NCI-H1930 (cell line): Measurements from ENCODE around the gene PPA2.
"Not testable (repeated sequence)": the region's sequence is repeated elsewhere in the genome, so short reads cannot be mapped to it uniquely, and the experiment has no call there.

ENCODE experiments used
- DNase-seq, 2 experiments: peaks; one replicate each; lab custom pipeline; 2025; lab: John Stamatoyannopoulos, UW

Gene PPA2

DNA sequence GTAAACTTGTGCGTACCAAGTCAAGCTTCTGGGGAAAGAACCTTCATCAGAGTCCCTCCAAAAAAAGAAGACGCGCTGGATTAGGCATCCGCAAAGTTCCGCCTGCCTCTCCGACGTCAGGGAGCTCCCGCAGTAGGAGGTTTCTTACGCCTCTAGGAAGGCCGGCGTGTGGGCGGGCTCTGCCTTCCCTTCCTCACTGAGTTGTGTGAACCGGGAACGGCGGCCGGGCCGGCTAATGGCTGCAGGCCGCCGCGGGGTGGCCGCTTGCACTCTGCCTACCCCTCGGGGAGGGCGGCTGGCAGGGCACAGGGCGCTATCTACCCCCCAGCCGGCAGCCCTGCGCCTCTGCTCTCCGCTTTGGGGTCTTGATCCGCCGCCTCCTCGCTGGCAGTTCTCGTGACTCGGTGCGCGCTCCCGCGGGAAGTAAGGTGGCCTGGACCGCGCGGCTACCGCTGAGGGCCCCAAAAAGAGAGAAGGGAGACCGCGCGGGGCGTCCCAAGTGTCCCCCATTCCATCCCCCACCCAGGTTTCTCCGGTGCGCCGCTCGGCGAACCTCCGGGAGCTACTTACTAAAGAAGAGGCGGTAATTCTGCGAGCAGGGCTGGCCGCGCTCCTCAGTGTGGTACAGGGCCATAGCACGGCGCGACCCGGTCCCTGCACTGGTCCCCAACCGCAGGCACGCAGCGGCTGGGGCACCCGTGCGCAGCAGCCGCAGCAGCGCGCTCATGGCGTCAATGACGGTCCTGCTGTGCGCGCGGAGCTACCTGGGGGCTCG is at the start of gene PPA2:
Gene PPA2 (minus strand): TSS at position 739 of the 775 bp plus-strand sequence. CDS start 12 bp downstream, at position 727.
- peak; percentile 39 to 43 for DNase-seq

DNA sequence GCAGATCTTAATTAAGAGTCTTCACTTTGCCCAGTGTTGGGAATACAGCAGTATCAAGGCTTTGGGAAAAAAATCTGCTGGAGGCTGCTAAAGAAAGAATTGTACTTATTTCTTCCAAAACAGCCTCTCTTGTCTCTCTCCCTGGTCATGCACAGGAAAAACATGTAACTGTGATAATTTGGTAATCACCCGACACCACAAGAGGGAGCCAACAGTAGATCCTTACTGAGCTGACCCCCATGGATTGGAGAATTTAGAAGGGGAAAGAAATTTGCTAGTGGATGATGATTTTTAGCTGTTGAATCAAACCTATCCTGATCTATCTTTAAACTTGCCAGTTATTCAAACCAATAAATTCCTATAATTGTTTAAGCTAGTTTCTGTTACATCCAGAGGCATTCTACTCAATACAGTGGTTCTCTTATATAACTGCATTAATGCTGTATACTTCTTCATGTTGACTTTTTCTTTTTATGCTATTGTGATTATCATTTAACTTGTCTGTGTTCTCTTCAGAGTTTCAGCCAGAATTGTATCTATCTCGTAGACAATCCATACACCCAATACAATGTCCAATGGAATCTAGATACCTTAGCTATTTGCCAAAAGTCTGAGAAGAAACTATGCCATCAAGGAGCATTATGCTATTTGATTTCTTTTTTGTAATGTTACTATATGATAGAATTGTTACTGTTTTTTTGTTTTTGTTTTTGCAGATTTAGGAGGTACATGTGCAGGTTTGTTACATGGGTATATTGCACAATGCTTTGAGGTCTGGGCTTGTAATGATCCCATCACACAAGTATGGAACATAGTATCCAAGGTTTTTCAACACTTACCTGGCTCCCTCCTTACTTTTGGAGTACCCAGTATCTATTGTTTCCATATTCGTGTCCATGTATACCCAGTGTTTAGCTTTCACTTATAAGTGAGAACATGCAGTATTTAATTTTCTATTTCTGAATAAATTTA is 47.2 kb upstream of the PPA2 start:
- no peak for DNase-seq

DNA sequence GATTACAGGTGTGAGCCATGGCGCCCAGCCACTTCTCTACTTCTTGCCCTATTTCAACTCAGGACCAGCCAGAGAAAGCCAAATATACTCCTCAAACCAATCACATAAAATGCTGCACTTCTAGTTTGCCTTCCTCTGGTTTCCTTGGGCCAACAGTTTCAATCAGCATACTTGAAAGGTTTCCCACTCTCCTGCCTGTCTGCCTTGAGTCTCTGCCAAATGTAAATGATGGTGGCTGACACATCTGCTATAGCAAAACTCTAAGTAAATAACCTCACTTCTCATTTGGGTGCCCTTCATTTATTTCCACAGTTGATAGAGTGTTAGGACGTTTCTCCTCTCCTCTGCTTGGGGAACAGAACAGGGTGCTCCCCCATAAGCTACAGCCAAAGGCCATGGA is 36.4 kb upstream of the PPA2 start:
- no peak for DNase-seq

- DNase-seq, result no peak
Observed at GRCh38 chr4:105509714-105510113, 35.9 kb upstream of the PPA2 start.

DNA sequence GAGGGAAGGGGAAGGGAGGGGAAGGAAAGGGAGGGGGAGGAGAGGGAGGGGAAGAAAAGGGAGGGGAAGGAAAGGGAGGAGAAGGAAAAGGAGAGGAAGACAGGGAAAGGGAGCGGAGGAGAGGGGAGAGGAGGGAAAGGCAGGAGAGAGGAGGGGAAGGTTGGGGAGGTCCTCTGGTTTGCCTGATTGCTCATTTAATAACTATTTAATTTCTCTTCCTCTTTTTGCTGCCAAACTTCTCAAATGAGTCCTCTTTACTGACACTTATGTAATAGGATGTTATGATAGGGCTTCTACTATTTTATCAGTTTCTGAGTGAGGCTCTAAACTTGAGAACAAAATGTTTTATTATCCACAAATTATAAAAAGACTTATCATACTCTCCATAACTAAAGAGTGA is 35.4 kb upstream of the PPA2 start:
- DNase-seq, result no peak

DNA sequence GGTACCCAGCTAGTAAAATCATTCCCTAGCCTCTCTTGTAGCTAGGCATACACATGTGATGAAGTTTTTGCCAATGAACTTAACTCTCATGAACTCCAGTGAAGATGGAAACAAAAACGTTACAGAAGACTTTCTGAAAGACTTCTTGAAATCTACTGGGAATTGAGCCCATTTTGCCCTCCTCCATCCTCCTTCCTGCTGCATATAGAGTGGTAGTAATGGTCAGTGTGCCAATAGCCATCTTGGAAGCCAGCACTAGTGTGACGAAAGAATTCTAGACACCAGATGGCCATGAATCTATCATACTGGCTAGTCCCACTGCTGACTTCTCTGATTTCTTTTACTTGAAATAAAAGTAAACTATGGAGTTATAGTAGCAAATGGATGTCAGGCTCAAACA is 30.9 kb upstream of the PPA2 start:
- no peak for DNase-seq

DNA sequence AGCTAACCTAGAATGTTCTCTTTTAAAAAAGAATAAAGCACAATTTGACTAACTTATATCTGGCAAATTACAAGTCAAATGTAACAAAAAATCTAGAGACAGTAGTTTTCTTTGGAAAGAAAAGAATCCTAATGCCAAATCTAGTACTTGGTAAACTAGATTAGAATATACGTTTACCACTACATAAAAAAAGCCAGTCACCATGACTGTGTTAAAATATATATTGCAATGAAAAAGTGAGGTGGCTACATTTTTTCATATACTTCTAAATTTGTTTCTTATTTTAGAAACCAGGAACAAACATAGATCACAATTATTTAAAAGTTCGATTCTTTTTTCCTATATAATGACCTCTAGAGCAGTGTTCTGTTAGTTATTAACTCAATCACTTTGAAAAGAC is 29.6 kb upstream of the PPA2 start:
- no peak for DNase-seq

DNA sequence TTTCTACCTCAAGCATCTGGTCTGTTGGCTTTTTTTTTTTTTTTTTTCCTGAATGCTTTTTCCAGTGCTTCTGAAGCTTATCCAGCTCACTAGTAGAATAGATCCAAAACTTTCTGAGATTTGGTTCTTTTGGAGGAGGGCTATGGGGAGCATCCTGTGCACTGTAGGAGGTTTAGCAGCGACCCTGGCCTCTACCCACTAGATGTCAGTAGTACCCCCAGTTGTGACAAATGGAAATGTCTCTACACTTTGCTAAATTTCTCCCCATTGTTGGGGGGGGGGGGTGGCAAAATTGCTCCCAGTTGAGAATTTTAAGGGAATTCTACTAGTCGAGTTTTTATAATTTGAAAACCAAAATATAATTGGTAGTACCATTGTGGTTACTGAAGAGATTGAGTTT is 23.0 kb upstream of the PPA2 start:
- no peak for DNase-seq

DNA sequence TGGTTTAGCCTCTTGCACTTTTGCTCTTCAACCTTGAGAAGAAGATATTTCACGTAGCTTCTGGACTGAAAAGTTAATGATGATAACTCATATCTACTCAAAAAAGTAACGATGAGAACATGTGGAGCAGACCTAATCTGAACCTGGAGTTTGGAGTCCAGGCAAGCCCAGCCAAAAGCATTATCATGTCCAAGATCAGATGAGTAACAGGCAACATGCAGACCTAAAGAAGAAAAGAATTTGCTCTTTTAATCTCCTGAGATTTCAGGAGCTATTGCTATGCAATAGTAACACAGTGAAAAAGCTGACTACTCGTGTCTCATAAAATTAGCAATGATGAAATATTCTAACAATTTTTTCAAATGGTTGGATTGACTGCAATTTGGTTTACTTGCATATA is 21.8 kb upstream of the PPA2 start:
- no peak for DNase-seq

GRCh38 chr4:105490523-105490922 is 16.7 kb upstream of the PPA2 start:
- no peak for DNase-seq

DNA sequence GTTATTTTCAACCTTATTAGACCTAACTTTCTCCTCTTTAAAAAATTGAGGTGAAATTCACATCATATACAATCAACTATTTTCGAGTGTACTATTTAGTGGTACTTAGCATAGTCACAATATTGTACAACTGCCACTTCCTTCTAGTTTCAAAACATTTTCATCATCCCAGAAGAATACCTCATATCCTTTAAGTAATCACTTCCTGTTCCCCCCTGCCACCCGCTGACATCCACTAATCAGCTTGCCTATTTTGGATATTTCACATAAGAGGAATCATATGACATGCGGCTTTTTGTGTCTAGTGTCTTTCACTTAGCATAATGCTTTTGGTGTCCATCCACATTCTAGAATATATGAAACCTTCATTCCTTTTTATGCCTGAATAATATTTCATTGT is 10.0 kb upstream of the PPA2 start:
- DNase-seq, result no peak

DNA sequence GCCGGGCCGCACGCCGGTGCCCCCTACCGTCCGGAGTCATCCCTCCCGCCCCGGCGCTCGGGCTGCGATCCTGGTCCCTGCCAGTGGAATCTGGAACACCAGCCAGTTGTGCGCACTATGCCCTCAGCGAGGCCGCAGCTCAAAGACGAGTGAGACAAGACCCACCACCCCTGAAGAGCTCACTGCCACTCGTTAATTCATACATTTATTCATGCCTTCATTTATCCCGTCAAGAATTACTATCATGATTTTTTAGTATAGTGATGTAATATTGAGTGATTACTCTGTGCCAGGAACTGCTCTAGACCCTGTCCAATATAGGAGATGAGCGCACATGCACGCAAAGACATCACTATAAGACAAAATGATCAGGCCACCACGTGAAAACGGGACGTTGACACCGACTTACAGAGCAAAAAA is 247 bp upstream of the PPA2 start:
- DNase-seq, result peak; percentile 77 to 81

DNA sequence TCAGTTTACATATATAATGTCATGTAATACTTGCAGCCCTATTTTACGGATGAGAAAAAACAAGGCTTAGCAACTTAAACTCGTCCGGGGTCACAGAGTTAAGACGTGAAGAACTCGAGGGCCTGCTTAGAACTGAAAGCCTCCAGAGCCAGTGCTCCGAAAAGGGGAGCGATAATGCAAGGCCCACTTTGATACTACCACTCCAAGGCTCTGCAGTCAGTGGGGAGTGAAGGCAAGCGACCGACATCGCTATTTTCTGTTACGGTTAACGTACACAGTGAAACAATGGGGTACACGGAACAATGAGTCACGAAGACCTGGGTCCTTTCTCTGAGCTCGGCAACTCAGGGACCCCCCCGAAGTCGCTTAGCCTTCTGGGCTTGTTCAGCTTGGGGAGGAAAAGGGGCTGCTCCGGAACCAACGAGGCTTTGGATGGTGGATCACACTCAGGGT is 965 bp downstream of the PPA2 start:
- DNase-seq, result no peak

DNA sequence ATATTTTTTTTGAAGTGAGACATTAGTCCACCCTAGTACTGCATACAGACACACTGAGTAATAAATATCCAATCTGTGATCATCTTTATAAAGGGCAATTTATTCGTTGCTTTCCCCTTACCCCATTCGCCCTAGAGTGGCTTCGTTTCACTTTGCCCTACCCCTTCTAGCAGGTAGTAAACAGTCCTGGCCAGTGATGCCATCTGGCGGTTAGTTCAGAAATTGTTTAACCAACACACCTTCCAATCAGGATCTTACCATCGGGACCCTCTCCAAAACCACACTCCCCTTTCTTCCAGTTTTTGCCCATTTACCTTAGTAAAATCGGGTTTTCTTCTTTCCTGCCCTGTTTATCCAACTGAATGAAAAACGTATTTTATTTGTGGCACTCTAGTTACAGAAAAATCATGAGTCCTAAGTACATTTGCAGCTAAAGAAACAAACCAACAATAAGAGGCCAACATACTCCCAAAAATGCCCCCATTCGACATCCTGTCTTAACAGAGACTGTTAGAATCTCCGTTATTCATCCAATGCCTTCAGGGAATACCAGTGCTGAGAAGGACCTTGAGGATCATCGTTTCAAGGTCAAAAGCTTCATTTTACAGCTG is 2.2 kb downstream of the PPA2 start:
- peak; percentile 17 to 36 for DNase-seq

- DNase-seq, result no peak
Observed at GRCh38 chr4:105470766-105471165, 3.1 kb downstream of the PPA2 start.

- DNase-seq, result no peak
Observed at GRCh38 chr4:105469736-105470135, 4.1 kb downstream of the PPA2 start.

GRCh38 chr4:105466580-105466979 is 7.3 kb downstream of the PPA2 start:
- DNase-seq, result no peak

GRCh38 chr4:105464563-105464962 is 9.3 kb downstream of the PPA2 start:
- not testable (repeated sequence) for DNase-seq

DNA sequence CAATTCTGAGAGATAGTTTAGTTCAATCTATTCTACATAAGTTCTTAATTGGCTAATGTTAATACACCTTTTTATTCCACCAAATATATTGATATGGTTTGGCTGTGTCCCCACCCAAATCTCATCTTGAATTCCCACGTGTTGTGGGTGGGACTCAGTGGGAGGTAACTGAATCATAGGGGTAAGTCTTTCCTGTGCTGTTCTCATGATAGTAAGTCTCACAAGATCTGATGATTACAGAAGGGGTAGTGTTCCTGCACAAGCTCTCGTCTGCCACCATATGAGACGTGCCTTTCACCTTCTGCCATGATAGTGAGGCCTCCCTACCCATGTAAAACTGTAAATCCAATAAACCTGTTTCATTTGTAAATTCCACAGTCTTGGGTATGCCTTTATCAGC is 11.3 kb downstream of the PPA2 start:
- no peak for DNase-seq

- DNase-seq, result no peak
Observed at GRCh38 chr4:105461621-105462382, 12.1 kb downstream of the PPA2 start.

GRCh38 chr4:105461221-105461620 is 12.6 kb downstream of the PPA2 start:
- no peak for DNase-seq

DNA sequence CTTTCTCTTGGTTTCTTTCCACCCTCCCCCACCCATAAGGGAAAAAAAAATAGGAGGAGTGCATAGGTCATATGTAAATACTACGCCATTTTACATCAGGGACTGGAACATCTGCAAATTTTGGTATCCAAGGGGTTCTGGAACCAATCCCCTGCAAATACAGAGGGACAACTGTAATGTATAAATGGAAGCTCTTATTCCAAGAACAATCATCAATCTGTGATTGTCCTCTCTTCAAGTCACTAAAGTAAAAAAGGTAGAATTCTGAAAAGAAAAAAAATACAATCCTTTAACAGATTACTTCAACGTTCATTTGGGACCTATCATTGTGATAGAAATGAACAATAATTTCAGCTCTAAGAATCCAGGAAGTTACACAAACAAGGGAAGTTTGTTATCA is 13.6 kb downstream of the PPA2 start:
- no peak for DNase-seq
